HG02759 (cell line): ENCODE data around the gene JOSD1.

ENCODE experiments used
- ATAC-seq: cut with Tn5 transposase; IDR thresholded peaks from one replicate; pipeline ENCODE4 v1.9.1; 2021; ENCODE audit warnings: mild to moderate bottlenecking, moderate library complexity; ENCODE audit not compliant: unreplicated experiment

The JOSD1 gene

DNA sequence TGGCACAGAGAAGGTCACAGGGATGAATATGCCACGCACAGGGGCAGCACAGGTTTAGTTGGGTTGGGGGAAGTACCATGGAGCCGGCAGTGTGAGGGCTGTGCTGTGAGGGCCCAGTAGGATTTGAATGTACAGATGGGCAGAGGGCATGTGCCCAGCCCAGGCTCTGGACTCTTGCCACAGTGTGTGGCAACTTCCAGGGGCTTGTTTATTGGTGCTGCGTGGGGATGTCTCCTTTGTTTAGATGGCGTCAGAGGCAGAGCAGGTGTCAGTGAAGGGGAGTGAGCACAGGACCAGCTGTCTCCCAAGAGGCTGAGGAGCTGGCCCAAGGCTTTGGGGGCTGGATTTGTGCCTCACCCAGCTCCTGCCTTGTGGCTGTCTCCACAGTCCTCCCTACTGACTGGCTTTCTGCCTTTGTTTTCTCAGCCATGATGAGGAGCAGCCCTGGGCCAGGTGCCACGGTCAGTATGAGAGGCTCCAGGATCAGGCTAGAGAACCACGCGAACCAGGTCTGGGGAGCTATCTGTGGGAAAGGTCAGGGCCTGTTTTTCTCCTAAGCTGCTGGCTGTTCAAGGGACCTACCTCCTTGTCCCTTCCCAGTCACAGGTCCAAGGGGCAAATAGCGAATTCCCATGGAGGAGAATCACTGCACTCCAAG, 33.1 kb upstream of the JOSD1 start:
- no peak for ATAC-seq

DNA sequence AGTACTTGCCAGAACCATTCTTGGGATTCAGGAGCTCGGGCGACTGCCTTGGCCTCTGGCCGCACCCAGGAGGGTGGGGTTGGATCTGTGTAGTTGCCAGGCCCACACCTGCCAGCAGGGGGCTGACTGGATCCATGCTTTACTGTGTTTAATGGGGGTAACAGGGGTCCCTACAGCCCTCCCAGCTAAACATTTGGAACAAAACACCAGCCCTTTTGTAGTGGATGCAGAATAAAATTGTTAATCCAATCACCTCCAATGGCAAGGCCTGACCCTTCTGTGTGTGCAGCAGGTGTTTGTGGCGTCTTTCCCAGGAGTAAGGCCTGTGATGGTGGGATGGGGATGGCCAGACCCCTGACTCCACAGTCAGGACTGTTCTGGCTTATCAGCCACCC, 32.6 kb upstream of the JOSD1 start:
- ATAC-seq, result no peak

DNA sequence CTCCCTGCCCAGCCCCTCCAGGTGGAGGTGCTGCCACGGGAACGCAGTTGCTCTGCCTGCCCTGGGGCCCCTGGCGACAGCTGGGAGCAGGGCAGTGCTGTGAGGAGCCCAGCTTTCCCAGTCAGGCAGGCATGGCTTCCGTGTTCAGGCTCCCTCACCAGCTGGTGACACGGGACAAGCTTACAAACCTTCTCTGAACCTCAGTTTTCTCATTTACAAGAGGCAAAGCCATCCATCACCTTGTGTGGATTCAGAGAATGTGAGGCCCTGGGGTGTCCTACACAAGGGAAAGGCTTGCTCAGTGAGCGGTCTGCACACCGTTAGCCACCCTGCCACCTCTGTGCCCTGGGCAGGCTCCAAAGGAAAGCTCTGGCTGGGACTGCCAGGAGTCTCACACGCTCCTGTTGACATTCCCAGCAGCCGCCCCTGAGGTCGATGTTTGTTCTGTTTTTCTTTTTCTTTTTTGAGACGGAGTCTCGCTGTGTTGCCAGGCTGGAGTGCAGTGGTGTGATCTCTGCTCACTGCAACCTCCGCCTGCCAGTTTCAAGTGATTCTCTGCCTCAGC, 31.6 kb upstream of the JOSD1 start:
- ATAC-seq, result no peak

DNA sequence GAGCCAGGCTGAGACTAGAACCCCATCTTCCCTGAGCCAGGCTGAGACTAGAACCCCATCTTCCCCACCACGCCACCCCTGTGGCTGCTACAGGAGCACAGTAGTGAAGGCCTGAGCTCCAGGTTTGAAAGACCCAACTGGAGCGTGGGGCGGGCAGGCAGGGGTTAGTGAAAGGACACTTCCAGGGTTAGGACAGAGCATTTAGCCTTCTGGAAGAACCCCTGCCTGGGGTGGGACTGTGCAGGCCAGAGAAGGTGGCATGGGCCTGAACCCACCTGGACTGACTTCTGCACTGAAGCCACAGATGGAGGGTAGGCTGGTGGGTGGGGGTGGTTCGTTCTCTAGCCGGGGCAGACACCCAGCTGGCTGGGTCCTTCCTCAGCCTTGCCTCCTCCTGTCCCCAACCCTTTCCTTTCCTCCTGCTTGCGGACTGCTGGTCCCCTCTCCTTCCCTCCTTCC, 31.0 kb upstream of the JOSD1 start:
- ATAC-seq, result no peak

DNA sequence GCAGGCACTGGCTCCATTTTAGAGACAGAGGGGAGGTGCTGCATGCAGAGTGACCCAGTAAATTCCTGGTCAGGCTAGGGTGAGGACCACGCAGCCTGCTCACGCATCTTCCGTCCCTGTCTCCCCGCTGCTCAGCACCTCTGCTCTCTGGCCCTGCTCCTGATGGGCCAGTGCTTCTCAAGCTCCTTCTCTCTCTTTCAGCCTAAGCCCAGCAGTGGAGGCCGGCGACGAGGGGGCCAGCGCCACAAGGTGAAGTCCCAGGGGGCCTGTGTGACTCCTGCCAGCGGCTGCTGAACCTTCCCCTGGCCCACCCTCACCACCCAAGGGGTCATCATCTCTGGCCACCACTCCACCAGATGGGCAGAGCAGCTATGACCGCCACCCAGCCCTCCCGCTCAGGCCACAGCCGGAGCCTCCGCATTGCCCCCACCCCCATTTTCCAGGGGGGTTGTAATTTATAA, 29.7 kb upstream of the JOSD1 start:
- no peak for ATAC-seq

DNA sequence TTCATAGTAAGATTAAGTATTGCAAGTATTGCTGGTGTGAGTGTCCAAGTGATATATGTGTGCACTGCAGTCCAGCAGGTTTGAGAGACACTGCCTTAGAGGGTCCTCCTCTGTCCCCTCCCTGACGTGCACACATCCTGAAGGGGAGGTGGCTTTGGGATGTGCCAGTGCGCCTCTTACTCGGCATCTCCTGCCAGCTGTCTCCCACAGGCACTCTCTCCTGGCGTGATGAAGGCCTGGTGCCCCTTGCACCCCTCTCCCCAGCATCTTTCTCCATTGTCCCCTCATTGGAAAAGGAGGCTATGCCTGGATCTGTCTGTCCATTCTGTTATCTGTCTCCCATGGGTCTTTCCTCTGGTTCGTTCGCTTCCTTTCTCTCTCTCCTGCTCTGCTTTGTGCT, 29.2 kb upstream of the JOSD1 start:
- ATAC-seq, result no peak

DNA sequence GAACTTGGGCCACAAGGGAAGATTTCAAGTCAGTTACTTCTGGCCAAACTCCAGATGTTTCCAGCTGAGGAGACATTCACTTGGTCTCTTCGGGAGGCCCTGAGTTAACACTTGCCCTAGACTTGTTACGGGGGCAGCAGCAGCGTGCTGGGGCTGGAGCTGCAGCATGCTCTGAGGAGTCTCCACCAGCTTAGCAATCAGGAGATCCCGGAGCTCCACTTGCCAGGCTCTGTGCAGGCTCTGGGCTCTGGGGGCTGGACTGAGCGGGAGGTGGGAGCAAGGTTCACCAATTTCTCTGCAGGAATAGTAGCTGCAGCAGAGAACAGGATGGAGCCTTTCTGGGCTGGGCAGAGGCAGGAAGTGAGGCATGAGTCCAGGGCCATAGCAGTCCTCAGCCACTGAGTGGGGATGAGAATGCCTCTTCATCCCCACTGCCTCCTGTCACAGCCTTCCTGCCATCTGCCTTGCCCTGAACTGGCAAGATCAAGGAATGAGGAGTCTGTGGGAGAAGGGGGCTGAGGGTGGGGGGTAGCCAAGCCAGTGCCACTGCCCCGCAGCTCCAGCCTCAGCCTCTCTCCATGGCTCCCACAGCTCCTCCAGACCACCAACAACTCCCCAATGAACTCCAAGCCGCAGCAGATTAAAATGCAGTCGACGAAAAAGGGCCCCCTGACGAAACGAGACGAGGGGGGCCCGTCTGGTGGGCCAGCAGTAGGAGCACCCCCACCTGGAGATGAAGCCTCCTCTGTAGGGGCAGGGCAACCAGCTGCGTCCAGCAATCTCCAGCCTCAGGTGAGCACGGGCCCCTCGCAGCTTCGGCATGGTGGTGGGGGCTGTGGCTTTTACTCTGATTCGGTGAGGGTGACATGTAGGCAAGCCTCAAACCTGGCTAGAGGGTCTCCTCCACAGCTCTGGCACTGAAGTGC, 28.4 kb upstream of the JOSD1 start:
- ATAC-seq, result no peak

DNA sequence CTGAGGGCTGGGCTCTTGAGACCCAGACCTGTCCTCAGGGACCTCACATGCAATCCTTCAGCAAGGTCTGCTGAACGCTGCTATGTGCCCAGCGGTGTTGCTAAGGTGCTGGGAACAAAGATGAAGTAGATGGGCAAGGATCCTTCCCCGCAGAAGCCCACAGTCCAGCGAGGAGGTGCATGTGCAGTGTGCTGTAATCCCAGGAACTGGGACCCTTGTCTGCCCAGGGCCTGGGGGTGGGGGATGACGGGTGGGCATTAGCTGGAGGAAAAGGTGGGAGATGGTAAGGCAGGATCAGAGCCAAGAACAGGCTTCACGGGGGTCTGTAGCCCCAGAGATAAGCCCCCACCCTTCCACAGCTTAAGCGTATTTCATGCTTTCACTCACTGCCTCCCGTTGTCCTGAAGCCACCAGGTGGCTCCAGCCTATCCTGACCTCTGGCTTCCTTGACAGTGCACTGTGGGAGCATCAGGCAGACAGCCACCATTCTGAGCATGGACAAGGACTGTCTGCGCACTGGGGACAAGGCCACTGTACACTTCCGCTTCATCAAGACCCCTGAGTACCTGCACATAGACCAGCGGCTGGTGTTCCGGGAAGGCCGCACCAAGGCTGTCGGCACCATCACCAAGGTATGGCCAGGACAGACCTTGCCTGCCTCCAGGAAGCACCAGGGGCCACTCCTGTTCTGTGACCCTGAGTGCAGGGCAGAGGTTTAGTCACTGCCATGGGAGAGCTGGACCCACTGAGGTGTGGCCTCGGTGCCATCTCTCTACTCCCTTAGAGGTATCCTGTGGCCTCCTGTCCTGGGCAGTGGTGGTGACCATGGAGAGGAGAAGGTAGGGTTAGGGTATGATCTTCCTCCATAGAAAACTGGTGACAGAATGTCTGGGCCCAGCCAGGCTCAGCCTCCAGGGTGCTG, 27.0 kb upstream of the JOSD1 start:
- ATAC-seq, result no peak

DNA sequence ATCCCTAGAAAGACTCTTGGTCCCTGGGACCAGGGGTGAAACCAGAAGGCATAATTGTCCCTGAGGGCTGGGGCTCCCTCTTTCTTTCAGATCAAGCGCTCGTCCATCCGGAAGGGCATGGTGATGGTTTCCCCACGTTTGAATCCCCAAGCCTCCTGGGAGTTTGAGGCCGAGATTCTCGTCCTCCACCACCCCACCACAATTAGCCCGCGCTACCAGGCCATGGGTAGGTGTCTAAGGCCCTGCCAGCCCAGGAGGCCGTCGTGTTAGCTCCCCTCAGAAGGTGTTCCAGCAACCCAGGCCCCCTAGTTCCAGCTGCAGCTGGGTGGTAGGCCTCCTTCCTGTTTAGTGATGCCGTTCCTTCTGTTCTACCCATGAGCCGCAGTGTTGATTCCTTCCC, 26.4 kb upstream of the JOSD1 start:
- no peak for ATAC-seq

DNA sequence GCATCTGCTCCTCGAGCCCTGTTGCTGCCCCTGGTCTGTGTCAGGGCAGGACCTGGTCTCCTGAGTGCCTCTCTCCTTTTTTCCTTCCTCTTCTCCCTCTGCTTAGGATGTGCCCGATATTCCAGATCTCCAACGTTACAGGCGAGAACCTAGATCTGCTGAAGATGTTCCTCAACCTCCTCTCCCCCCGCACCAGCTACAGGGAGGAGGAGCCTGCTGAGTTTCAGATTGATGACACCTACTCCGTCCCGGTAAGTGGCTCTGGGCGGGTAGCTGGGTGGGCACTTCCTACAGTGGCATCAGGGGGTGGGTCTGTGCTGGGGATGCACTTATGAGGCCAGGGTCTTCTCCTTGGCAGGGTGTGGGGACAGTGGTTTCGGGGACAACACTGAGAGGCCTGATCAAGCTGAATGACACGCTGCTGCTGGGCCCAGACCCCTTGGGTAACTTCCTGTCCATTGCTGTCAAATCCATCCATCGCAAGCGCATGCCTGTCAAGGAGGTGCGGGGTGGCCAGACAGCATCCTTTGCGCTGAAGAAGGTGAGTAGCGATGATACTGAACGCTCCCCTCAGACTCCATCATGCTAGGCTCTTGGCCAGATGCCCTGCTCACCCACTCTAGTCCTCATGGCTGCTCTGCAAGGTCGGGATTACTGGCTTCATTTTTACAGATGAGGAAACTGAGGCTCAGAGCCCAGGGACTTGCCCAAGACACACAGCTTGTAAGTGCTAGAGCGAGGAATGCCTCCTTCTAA, 25.3 kb upstream of the JOSD1 start:
- ATAC-seq, result no peak

DNA sequence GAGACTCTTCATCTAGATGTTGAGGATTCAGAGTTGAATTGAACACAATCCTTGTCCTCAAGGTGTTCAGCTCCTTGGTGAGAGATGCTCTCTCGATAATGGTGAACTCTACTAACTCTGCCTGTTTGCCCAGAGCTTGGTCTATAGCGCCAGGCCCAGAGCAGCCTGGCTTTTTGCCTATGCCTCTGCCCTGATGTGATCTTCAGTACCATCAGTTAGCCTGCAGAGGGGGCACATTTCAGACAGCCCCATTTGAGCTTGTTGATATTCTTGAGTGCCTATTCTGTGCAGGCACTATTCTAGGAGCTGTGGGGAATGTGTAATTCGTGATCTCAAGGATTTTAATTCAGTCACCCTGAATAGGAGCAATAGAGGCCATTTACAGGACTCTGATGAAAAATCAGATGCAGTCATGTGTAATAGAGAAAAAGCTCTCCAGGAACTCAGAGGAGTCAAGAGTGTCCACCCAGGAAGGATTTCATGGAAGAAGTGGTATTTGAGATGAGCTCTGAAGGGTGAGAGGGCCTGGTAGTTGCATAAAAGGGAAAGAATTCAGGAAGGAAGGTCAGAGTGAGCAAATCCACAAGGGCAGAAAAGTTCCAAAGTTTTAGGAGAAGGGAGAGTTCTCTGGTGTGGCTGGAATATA, 24.3 kb upstream of the JOSD1 start:
- no peak for ATAC-seq

DNA sequence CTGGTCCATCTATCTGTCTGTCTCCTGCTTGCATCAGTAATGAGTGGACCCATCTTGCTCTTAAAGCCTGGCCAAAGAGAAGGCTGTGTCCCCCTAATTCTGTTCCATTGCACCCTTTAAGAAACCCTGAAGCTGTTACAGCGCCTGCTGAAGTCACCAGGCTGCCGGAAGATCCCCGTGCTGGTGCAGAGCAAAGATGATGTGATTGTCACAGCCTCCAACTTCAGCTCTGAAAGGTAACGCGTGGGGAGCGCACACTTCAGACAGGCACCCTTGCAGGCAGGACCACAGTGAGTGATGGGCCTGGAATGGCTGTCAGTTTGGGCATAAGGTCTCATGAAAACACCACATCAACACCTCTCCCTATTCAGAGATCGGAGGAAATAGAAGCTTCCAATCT, 23.4 kb upstream of the JOSD1 start:
- ATAC-seq, result no peak

DNA sequence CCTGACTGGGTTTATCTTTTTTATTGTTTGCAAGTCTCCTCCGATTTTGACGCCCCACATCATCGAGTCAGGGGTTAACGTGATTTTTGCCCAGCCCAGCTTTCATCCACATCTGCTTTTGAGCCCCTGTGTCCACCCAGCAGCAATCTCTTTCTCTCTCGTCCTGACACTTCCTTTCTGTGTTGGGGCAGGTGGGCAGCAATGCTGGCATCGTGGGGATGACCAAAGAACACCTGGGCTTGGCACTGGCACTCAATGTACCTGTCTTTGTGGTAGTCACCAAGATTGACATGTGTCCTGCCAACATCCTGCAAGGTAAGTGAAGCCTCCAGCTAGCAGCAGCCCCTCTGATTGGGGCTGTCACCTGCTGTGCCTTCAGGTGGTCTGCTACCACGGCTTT, 20.8 kb upstream of the JOSD1 start:
- ATAC-seq, result no peak

DNA sequence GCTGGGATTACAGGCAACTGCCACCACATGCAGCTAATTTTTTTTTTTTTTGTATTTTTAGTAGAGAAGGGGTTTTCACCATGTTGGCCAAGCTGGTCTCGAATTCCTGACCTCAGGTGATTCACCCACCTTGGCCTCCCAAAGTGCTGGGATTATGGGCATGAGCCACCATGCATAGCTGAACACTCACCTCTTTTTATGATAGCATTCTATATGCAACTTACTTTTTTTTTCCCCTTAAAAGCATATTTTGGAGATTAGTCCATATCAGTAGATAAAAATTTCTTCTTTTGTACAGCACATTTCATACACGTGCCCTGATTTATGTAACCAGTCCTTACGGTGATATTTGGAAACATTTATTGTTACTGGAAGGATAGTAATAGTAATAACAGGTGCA, 19.6 kb upstream of the JOSD1 start:
- no peak for ATAC-seq

DNA sequence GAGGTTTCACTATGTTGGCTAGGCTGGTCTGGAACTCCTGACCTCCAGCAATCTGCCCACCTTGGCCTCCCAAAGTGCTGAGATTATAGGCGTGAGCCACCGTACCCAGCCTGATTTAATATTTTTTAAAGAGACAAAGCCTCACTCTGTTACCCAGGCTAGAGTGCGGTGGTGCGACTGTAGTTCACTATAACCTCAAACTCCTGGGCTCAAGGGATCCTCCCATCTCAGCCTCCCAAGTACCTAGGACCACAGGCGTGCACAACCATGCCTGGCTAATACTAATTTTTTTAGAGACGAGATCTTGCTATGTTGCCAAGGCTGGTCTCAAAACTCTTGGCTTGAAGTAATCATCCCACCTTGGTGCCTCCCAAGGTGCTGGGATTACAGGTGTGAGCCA, 18.5 kb upstream of the JOSD1 start:
- ATAC-seq, result no peak

DNA sequence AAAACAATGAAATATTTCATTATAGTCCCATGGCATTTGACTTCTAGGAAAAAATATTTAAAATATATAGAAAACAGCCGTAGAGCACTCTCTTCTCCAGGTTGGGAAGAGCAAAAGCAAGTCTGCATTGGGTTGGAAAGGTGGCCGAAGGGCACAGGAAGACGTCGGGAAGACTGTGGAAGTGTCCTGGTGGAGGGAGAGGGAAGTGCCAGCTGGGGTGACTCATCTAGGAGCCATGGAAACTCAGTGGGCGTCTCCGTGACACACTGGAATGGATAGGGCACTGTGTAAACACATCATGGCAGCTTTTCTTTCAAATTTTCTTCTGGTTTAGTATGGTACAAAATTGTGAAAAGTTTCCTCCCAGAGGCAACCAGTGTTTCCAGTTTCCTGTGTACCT, 17.7 kb upstream of the JOSD1 start:
- no peak for ATAC-seq

DNA sequence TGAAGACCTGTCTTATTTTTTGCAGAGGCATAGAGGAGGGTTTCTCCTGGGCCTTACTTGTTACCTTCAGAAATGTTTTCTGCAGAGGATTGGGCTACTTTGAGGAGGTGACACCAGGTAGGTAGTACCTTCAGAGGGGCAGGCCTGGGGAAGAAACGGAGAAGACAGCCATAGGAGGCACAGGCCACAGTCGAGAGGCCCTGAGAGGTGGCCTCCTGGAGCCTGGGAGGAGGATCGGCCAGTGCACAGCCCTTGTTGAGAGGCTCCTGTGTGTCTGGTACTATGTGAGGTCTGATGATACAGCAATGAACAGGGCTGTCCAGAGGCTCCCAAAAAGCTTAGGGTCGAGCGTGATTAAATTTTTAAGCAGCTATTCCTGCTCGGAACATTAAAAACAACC, 16.5 kb upstream of the JOSD1 start:
- no peak for ATAC-seq

DNA sequence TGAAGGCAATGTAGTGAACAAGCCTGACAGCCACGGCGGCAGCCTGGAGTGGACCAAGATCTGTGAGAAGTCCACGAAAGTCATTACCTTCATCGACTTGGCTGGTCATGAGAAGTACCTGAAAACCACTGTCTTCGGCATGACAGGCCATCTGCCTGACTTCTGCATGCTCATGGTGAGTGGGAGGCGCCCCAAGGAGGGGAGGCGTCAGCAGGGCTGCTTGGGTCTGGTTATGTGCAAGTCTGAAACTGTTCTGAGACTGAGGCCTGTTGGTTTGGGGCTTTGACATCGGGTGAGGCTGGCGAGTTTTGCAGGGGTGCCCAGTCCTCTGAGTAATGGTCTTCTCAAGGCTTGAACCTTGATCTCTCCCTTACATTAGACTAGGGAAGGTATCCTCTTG, 16.1 kb upstream of the JOSD1 start:
- no peak for ATAC-seq

DNA sequence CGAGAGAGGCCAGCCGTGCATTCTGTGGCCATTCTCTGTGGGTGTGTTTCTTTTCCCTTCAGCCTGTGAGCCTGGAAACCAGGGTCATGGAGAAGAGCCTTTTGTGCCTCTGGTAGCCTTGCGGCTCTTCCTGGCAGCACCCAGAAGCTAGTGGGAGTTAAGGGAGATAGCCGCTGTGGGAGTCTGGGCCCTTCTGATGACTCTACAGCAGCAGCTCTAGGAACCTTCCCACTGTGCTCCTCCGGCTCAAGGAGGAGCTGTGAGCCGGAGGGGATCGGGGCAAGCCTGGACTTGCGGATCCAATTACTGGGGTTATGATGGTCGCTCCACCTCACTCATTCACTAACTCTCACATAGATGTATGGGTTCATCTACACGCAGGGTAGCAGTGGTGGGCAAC, 15.5 kb upstream of the JOSD1 start:
- ATAC-seq, result no peak

DNA sequence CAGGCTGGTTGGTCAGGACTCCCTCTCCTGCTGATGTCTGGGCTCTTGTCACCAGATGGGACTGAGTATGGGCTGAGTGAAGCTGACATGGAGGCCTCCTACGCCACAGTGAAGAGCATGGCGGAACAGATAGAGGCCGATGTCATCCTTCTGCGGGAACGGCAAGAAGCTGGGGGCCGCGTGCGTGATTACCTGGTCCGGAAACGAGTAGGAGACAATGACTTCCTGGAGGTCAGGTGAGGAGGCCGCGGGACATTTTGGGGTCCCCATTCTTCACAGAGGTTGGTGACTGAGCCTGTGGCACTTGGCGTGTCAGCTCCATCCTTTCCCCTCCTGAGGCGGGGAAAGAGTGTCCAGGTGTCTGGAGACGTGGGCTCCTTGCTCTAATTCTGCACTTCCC, 15.1 kb upstream of the JOSD1 start:
- ATAC-seq, result no peak
